ENCODE results near the gene HOXA11.

Gene HOXA11

GRCh38 chr7:27167916-27168264, 17.1 kb downstream of the HOXA11 start:
- no peak for DNase-seq

GRCh38 chr7:27166531-27167505, 18.2 kb downstream of the HOXA11 start:
- DNase-seq, result no peak

- no peak for DNase-seq
Observed at GRCh38 chr7:27165996-27166530, 19.0 kb downstream of the HOXA11 start.

- no peak for DNase-seq
Observed at GRCh38 chr7:27165089-27165995, 19.7 kb downstream of the HOXA11 start, which contains the start of gene HOXA9. TSS of gene HOXA9 (minus strand) at chr7:27165537. CDS start at chr7:27165457, 80 bp downstream.

GRCh38 chr7:27164367-27165088, 20.5 kb downstream of the HOXA11 start:
- DNase-seq, result no peak

GRCh38 chr7:27164045-27164366, 21.0 kb downstream of the HOXA11 start:
- DNase-seq, result no peak

- DNase-seq, result no peak
Observed at GRCh38 chr7:27163288-27164044, 21.6 kb downstream of the HOXA11 start.

GRCh38 chr7:27162561-27163287, 22.3 kb downstream of the HOXA11 start:
- no peak for DNase-seq

GRCh38 chr7:27161721-27162560, 23.1 kb downstream of the HOXA11 start:
- no peak for DNase-seq

- no peak for DNase-seq
Observed at GRCh38 chr7:27161214-27161720, 23.8 kb downstream of the HOXA11 start.

- peak; percentile 83 for DNase-seq
Observed at GRCh38 chr7:27160546-27161213, 24.4 kb downstream of the HOXA11 start.

GRCh38 chr7:27160145-27160545, 24.9 kb downstream of the HOXA11 start:
- no peak for DNase-seq

- DNase-seq, result no peak
Observed at GRCh38 chr7:27159266-27160144, 25.5 kb downstream of the HOXA11 start.

- DNase-seq, result no peak
Observed at GRCh38 chr7:27158436-27159265, 26.4 kb downstream of the HOXA11 start.

- no peak for DNase-seq
Observed at GRCh38 chr7:27157702-27158431, 27.2 kb downstream of the HOXA11 start.

- DNase-seq, result no peak
Observed at GRCh38 chr7:27156916-27157701, 27.9 kb downstream of the HOXA11 start.

All from NCI-H2171 treated with DMSO at 0.1 percent for 48 hours (cell line).